ENCODE data around the gene SCYGR1.

Gene SCYGR1

DNA sequence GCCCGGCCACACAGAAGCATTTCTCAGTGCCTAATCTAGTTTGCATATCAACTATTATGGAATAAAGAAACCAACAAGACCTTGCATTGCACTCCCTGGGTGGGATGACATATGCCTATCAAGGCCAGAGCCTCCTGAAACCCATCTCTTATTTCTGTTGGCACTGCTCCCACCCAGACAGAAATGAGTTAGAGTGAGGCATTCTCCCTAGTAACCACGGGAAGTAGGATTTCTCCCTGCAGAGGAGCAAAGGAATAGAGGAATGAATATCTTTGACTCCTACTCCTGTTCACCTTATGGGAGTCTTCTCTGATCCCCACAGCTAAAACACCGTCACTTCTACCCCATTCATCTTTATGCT is 24.2 kb upstream of the SCYGR1 start:
- no peak overlapping the region for H3K4me3 ChIP-seq (ENCODE audit: low read depth, low read length)
- TF ChIP-seq, protein P1, sequence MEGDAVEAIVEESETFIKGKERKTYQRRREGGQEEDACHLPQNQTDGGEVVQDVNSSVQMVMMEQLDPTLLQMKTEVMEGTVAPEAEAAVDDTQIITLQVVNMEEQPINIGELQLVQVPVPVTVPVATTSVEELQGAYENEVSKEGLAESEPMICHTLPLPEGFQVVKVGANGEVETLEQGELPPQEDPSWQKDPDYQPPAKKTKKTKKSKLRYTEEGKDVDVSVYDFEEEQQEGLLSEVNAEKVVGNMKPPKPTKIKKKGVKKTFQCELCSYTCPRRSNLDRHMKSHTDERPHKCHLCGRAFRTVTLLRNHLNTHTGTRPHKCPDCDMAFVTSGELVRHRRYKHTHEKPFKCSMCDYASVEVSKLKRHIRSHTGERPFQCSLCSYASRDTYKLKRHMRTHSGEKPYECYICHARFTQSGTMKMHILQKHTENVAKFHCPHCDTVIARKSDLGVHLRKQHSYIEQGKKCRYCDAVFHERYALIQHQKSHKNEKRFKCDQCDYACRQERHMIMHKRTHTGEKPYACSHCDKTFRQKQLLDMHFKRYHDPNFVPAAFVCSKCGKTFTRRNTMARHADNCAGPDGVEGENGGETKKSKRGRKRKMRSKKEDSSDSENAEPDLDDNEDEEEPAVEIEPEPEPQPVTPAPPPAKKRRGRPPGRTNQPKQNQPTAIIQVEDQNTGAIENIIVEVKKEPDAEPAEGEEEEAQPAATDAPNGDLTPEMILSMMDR (IDR thresholded peaks at IDR 0.05; ENCODE audit: insufficient read depth, low read depth, low read length, missing control alignments) = no peak
- no peak for DNase-seq (ENCODE audit: low read depth)

DNA sequence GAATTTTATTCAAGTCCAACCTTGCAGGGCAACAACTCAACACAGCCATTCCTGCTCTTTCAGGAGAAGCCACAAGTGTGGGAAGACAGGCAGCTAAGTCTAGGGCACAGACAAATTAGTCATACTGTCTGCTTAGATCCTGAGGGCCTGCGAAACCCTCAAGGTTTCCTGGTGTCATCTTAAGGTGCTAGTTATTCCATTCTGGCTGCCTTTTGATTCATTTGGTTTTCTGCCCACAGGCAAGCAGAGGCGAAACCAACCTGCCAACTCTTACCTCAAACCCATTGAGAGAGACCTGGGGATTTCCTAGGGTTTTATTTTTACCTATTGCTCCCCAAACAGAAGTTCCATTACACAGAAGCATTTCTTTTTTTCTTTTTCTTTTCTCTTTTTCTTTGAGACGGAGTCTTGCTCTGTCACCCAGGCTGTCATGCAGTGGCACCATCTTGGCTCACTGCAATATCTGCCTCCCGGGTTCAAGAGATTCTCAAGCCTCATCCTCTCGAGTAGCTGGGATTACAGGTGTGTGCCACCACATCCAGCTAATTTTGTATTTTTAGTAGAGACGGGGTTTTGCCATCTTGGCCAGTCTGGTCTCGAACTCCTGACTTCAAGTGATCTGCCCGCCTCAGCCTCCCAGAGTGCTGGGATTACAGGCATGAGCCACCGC is 23.7 kb upstream of the SCYGR1 start:
- TF ChIP-seq, protein P1 (IDR thresholded peaks at IDR 0.05; ENCODE audit: insufficient read depth, low read depth, low read length, missing control alignments) = no peak
- DNase-seq (ENCODE audit: low read depth) = peak; percentile 91
- H3K4me3 ChIP-seq (ENCODE audit: low read depth, low read length) = peak overlapping the region; percentile 4

DNA sequence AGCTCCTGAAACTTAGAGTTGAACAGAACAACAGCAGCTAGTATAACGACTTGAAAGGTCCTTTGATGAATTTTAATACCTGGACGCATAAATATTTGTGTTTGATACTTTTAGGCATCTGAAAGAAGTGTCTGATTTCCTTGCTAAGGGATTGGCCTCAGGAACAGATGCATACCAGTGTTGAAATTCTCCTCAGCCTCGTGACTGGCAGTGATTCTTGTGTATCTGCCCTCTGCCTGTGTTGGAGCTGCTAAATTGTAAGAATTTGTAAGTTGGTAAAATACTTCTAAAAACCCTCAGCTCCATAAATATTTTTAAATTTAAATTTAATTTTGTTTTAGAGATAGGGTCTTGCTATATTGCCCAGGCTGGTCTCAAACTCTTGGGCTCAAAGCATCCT is 22.4 kb upstream of the SCYGR1 start:
- H3K4me3 ChIP-seq (ENCODE audit: low read depth, low read length) = no peak overlapping the region
- no peak for DNase-seq (ENCODE audit: low read depth)
- TF ChIP-seq, protein P1 (IDR thresholded peaks at IDR 0.05; ENCODE audit: insufficient read depth, low read depth, low read length, missing control alignments) = no peak

DNA sequence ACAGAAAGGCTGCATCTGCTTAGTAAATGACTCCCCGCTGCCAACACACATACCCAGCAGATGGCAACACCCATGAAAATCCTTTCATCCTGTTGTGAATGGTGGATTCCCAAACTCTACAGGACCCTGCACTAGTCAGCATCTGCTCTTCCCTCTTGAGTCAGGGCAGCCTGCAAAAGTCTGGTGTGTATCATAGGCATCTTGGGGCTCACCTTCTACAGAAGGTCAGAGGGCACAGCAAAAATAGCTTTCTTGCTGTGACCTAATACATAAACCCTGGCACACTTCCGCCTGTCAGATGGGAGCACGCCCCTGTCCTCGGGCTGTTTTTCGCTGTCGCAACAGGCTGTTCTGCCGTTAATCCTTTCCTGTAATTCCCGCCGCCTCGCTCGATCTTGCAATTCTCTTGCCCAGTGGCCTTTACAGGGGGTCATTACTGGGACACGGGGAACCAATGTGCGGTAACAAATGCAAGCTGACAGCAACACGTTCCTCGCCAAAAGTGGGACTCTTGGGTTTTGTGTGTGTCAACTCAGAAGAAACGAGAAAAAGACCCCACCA is 19.9 kb upstream of the SCYGR1 start:
- H3K4me3 ChIP-seq (ENCODE audit: low read depth, low read length) = no peak overlapping the region
- no peak for DNase-seq (ENCODE audit: low read depth)
- TF ChIP-seq, protein P1 (IDR thresholded peaks at IDR 0.05; ENCODE audit: insufficient read depth, low read depth, low read length, missing control alignments) = no peak

DNA sequence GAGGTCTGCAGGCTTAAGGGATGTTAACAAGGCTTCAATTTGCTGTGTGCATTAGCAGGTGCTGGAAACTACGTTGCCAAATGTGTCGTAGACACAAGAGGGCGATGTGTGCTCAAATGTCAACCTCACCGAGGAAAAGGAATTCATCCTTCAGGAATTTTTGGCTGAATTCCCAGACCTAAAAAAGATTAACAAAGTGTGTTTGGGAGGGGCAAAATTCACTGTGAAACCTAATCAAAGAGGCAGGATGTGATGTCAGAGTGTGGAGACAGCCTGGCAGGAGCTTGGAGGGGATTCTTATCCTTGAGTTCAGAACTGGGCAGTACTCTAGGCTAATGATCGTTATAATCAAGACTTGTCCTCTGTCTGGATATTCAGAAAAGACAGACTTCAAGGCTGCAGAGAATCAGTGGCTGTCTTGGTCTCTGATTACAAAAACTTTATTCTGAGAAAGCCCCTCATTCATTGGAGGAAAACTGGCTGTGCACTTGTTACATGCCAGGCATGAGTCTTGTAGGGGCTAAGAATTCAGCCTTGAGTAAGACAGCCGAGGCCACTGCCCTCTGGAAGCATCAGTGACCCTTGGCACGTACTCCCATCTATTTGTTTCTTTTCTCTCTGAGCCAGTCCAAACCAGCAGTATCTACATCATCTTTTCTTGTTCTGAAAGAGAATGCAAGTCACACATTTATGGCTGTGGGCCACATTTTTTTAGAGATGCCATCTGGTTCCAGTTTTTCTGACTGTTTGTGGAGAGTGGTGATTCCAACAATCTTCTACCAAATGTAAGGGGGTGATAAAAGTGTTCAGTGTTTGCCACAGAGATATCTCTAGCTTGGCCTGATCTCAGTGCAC is 18.7 kb upstream of the SCYGR1 start:
- no peak overlapping the region for H3K4me3 ChIP-seq (ENCODE audit: low read depth, low read length)
- peak; percentile 56 for DNase-seq (ENCODE audit: low read depth)
- TF ChIP-seq, protein P1 (IDR thresholded peaks at IDR 0.05; ENCODE audit: insufficient read depth, low read depth, low read length, missing control alignments) = peak; percentile 59

DNA sequence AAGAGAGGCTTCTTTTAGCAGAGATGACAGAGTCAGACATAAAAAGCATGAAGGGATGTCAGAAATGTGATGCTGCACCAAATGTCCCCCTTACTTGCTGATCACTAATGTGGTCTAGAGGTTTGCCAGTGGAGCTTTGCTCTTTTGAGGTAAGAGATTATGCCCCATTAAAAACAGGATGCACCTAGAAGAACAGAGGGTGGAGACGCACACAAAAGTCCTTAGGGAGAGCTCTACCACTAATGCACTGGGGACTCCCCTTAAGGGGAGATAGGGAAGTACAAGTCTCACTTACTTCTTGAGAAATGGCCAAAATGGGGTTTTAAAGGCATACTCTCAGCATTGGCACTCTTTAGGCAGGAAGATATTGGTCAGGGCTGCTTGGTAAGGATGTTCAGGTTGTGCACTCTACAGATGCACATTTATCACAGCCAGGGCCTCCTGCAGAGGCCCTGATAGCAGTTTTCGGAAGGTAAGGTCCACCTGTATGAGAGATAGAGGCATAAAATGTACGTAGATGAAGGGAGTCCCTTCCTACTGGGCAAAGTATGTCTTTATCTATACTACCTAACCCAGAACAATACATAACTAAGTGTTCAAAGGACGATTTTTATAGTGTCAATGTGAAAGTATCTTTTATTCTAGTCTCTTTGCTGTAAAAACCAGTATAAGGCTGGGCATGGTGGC is 17.0 kb upstream of the SCYGR1 start:
- no peak for DNase-seq (ENCODE audit: low read depth)
- TF ChIP-seq, protein P1 (IDR thresholded peaks at IDR 0.05; ENCODE audit: insufficient read depth, low read depth, low read length, missing control alignments) = no peak
- H3K4me3 ChIP-seq (ENCODE audit: low read depth, low read length) = no peak overlapping the region

All from GM12865 (cell line).